Measurements from ENCODE around the gene UBAC1. TPM values are rescaled to one million over a fixed set of nuclear protein-coding genes. Genes with fewer than 3 reads are reported as not detected.

UBAC1 gene
- polyA plus RNA-seq, 1 donor from 2014 or later: 92.3 TPM

DNA sequence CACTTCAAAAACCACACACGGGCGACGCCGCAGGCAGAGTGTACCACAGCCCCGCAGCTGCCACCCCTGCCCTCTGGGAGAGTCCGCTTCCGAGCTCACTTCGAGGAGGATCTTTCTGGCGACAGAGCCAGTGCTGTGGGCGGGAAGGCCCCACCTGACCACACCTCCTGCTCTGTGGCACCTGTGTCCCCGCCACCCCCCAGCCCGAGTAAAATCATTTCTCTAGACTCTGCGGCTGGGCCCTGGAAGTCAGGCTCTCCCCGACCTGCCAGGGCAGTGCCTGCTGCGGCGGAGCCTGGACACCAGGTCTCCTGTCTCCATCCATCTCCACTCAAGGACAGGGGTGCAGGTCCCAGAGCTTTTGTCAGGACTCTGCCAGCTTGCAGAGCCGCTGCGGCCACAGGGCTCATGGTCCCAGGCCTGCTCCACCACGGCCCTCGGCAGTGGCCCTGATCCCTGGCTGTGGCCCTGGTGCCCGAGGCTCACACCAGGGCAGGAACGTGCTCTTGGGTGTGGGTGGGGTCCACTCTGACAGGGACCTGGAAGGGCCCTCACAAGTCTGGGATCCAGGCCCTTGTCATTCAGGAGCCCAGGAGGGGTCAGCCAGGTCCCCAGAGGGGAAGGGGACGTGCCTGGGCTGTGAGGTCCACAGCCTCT is 33.0 kb downstream of the UBAC1 start:
- Histone ChIP-seq H3K36me3 (ENCODE audit: insufficient read depth, low read length) (no peaks in the 10 kb centered on the region), H3K9me2 (ENCODE audit: insufficient read depth, low read length) (no peaks in the 10 kb centered on the region), H3K27me3 (ENCODE audit: insufficient read depth, low read depth, low read length) (no peaks in the 10 kb centered on the region), H3K79me2 (replicated peaks; ENCODE audit: insufficient read depth, low read length) (no peaks in the 10 kb centered on the region), H3K9me3 (ENCODE audit: low read length) (no peaks in the 10 kb centered on the region), H4K20me1 (ENCODE audit: insufficient read depth) (no peaks in the 10 kb centered on the region), H3K27ac (ENCODE audit: low read length) (no peak overlapping the region), H3K9ac (ENCODE audit: low read length) (no peak overlapping the region), H2AFZ (ENCODE audit: low read depth, low read length) (no peak overlapping the region), H3F3A (ENCODE audit: insufficient read depth, low read length, poor library complexity, severe bottlenecking) (no peaks in the 10 kb centered on the region), H3K4me3 (ENCODE audit: low read length) (no peak overlapping the region), H3K4me2 (ENCODE audit: low read length) (no peak overlapping the region)
- TF ChIP-seq SMC3 (conservative IDR thresholded peaks at IDR 0.05; ENCODE audit: poor library complexity) (no peak), EP300 (conservative IDR thresholded peaks at IDR 0.05; ENCODE audit: poor library complexity, severe bottlenecking) (no peak), POLR2AphosphoS5 (IDR thresholded peaks at IDR 0.05) (no peak), TAF1 (IDR thresholded peaks at IDR 0.05; ENCODE audit: low read depth) (no peak), RAD21 (conservative IDR thresholded peaks at IDR 0.05) (no peak), EZH2 (IDR thresholded peaks at IDR 0.05; ENCODE audit: borderline replicate concordance, insufficient read depth, low read length, poor library complexity, severe bottlenecking) (no peak), MXI1 (conservative IDR thresholded peaks at IDR 0.05; ENCODE audit: poor library complexity, severe bottlenecking) (no peak)
- TF ChIP-seq, protein P1, sequence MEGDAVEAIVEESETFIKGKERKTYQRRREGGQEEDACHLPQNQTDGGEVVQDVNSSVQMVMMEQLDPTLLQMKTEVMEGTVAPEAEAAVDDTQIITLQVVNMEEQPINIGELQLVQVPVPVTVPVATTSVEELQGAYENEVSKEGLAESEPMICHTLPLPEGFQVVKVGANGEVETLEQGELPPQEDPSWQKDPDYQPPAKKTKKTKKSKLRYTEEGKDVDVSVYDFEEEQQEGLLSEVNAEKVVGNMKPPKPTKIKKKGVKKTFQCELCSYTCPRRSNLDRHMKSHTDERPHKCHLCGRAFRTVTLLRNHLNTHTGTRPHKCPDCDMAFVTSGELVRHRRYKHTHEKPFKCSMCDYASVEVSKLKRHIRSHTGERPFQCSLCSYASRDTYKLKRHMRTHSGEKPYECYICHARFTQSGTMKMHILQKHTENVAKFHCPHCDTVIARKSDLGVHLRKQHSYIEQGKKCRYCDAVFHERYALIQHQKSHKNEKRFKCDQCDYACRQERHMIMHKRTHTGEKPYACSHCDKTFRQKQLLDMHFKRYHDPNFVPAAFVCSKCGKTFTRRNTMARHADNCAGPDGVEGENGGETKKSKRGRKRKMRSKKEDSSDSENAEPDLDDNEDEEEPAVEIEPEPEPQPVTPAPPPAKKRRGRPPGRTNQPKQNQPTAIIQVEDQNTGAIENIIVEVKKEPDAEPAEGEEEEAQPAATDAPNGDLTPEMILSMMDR (IDR thresholded peaks at IDR 0.05; ENCODE audit: poor library complexity, severe bottlenecking): no peak
- TF ChIP-seq, protein P2, sequence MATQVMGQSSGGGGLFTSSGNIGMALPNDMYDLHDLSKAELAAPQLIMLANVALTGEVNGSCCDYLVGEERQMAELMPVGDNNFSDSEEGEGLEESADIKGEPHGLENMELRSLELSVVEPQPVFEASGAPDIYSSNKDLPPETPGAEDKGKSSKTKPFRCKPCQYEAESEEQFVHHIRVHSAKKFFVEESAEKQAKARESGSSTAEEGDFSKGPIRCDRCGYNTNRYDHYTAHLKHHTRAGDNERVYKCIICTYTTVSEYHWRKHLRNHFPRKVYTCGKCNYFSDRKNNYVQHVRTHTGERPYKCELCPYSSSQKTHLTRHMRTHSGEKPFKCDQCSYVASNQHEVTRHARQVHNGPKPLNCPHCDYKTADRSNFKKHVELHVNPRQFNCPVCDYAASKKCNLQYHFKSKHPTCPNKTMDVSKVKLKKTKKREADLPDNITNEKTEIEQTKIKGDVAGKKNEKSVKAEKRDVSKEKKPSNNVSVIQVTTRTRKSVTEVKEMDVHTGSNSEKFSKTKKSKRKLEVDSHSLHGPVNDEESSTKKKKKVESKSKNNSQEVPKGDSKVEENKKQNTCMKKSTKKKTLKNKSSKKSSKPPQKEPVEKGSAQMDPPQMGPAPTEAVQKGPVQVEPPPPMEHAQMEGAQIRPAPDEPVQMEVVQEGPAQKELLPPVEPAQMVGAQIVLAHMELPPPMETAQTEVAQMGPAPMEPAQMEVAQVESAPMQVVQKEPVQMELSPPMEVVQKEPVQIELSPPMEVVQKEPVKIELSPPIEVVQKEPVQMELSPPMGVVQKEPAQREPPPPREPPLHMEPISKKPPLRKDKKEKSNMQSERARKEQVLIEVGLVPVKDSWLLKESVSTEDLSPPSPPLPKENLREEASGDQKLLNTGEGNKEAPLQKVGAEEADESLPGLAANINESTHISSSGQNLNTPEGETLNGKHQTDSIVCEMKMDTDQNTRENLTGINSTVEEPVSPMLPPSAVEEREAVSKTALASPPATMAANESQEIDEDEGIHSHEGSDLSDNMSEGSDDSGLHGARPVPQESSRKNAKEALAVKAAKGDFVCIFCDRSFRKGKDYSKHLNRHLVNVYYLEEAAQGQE (IDR thresholded peaks at IDR 0.05; ENCODE audit: borderline replicate concordance): no peak

DNA sequence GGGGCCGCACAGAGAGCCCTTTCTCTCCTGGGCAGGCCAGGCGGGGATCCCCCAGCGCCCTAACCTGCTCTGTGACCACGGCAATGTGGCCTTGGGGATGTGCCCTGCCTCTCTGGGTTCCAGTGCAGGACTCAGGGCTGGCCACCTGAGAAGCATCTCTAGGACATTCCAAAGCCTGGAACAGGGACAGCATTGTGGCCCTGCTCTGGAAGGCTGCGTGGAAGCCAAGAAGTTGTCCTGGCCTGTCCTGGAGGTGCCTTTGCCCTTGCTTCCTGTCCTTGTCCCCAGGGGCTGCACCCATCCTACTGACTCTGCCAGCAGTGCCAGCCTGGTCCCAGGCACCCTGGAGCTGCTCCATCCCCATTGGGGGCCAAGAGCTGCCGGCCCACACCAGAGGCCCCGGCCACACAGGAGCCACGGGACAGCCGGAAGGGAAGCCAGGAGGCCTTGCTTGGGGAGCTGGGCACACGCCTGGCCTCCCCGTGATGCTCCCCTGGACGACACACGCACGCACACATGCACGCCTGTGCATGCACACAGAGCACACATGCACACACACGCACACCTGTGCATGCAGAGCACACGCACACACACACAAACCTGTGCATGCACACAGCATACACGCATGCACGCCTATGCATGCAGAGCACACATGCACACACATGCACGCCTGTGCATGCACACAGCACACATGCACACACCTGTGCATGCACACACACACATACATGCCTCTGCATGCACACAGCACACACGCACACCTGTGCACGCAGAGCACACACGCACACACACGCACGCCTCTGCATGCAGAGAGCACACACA is 33.8 kb downstream of the UBAC1 start:
- Histone ChIP-seq H3K9me2 (ENCODE audit: insufficient read depth, low read length) (no peaks in the 10 kb centered on the region), H4K20me1 (ENCODE audit: insufficient read depth) (no peaks in the 10 kb centered on the region), H3K9ac (ENCODE audit: low read length) (no peak overlapping the region), H3K79me2 (replicated peaks; ENCODE audit: insufficient read depth, low read length) (no peaks in the 10 kb centered on the region), H3F3A (ENCODE audit: insufficient read depth, low read length, poor library complexity, severe bottlenecking) (no peaks in the 10 kb centered on the region), H3K9me3 (ENCODE audit: low read length) (no peaks in the 10 kb centered on the region), H3K4me3 (ENCODE audit: low read length) (no peak overlapping the region), H2AFZ (ENCODE audit: low read depth, low read length) (no peak overlapping the region), H3K27me3 (ENCODE audit: insufficient read depth, low read depth, low read length) (no peaks in the 10 kb centered on the region), H3K4me2 (ENCODE audit: low read length) (no peak overlapping the region), H3K36me3 (ENCODE audit: insufficient read depth, low read length) (no peaks in the 10 kb centered on the region), H3K27ac (ENCODE audit: low read length) (no peak overlapping the region)
- no peak for TF ChIP-seq SMC3 (conservative IDR thresholded peaks at IDR 0.05; ENCODE audit: poor library complexity)
- no peak for TF ChIP-seq TAF1 (IDR thresholded peaks at IDR 0.05; ENCODE audit: low read depth)
- TF ChIP-seq POLR2AphosphoS5 (IDR thresholded peaks at IDR 0.05): no peak
- TF ChIP-seq, protein P1 (IDR thresholded peaks at IDR 0.05; ENCODE audit: poor library complexity, severe bottlenecking): no peak
- no peak for TF ChIP-seq MXI1 (conservative IDR thresholded peaks at IDR 0.05; ENCODE audit: poor library complexity, severe bottlenecking)
- TF ChIP-seq, protein P2 (IDR thresholded peaks at IDR 0.05; ENCODE audit: borderline replicate concordance): no peak
